Measurements from ENCODE around the gene ARHGEF17.

ARHGEF17 gene

GRCh38 chr11:73270016-73270854 lies 37.8 kb upstream of the ARHGEF17 start:
- TF ChIP-seq, protein P1, sequence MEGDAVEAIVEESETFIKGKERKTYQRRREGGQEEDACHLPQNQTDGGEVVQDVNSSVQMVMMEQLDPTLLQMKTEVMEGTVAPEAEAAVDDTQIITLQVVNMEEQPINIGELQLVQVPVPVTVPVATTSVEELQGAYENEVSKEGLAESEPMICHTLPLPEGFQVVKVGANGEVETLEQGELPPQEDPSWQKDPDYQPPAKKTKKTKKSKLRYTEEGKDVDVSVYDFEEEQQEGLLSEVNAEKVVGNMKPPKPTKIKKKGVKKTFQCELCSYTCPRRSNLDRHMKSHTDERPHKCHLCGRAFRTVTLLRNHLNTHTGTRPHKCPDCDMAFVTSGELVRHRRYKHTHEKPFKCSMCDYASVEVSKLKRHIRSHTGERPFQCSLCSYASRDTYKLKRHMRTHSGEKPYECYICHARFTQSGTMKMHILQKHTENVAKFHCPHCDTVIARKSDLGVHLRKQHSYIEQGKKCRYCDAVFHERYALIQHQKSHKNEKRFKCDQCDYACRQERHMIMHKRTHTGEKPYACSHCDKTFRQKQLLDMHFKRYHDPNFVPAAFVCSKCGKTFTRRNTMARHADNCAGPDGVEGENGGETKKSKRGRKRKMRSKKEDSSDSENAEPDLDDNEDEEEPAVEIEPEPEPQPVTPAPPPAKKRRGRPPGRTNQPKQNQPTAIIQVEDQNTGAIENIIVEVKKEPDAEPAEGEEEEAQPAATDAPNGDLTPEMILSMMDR (IDR thresholded peaks at IDR 0.05) = no peak

DNA sequence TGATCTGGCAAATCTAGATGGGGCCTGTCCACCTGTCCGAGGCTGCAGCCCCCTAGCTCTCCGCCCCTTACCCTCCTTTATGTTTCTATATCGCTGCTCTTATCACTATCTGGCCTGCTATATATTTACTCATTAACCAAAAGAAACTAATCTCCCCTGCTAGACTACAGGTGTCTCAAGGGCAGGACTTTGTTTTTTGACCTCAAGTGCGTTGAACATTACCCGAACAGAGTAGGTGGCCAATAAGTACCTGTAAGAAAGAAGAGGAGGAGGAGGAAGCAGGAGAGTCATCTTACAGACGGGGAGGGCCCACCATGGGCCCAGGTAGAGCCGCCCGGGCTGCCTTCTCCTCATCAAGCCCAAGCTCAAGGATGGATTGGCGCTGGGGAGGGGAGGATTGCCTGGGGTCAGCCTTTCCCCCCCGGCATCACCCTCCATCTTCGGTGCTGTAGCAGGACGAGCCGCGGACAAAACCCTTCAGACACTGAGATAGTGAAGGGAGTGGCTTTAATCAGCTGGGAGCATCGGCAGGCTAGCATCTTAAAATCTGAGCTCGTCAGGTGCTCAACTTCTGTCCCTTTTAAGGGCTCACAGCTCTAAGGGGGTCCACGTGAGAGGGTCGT lies 37.1 kb upstream of the ARHGEF17 start:
- TF ChIP-seq, protein P1 (IDR thresholded peaks at IDR 0.05) = no peak

GRCh38 chr11:73271936-73272679 lies 36.0 kb upstream of the ARHGEF17 start, which contains the start of gene P2RY6:
Gene P2RY6, plus strand, starts transcription at chr11:73272338. Its CDS starts 24,181 bp downstream, at chr11:73296519.
- TF ChIP-seq, protein P1 (IDR thresholded peaks at IDR 0.05) = no peak

DNA sequence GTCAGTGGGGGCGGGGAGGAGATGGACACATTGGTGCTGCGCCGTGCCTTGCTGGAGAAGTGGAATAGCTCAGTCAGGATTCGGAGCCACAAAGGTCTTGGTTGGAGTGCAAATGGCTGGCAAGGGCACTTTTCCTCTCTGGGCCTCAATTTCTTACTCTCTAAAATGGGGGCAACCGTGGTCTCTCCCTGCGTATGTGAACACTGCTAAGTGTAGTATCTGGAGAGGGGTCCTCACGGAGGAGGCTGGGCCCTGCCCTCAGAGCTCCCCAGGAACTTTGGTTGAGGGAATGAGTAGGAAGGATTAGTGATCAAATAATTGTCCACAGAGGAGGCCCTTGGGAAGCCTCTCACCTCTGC lies 35.4 kb upstream of the ARHGEF17 start:
- TF ChIP-seq, protein P1 (IDR thresholded peaks at IDR 0.05) = no peak

- TF ChIP-seq, protein P1 (IDR thresholded peaks at IDR 0.05) = no peak
Measured at GRCh38 chr11:73273222-73273895, 34.7 kb upstream of the ARHGEF17 start.

DNA sequence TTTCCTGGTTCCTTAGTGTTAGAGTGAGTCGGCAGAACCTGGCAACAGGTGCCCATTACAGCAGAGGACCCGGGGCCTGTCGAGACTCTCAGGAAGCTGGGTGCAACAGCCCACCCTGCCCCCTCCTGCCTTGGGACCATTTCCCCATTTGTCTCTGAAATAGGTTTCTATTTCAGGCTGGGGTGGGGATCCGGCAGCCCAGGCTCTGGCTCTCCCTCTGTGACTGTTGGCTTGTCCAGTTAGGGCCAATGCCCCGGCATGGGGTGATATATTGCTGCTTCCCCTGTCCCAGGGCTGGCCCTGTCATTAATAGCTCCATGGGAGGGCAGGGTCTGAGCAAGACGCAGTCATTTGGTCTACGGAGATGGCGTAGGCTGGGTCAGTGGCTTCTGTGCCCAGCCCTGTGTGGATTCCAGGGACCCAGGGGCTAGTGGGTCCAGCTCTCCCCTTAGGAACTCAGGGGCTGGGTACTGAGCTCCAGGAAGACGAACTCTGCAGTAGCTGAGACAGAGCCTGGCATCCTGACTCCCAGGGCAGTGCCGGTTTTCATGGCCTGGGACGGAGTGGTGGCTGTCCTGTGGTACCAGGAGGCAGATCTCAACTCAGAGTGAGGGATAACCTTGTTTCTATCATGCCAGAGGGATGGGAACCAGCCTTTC lies 33.2 kb upstream of the ARHGEF17 start:
- TF ChIP-seq, protein P1 (IDR thresholded peaks at IDR 0.05) = no peak

GRCh38 chr11:73275381-73275750 lies 32.7 kb upstream of the ARHGEF17 start:
- TF ChIP-seq, protein P1 (IDR thresholded peaks at IDR 0.05) = no peak

All from LNCAP (cell line).